H1 (cell line): ENCODE results near the gene FBXO44. TPM values are rescaled to one million over a fixed set of nuclear protein-coding genes. Genes with fewer than 3 reads are reported as not detected.

Experiments
- CTCF ChIA-PET: fragments of 300-600 bp; sonication (Branson Sonifier 250); formaldehyde crosslinking; loops from one replicate; lab custom pipeline; 2021; ENCODE audit not compliant: partially characterized antibody; lab: Charles Lee
- POLR2A ChIA-PET: fragments of 300-600 bp; sonication (Branson Sonifier 250); formaldehyde crosslinking; loops from one replicate; lab custom pipeline; 2021; ENCODE audit warnings: inconsistent platforms; ENCODE audit not compliant: partially characterized antibody; lab: Charles Lee
- DNase-seq, 2 experiments: peaks; one replicate each; pipeline versions ENCODE4 v3.0.0 to v3.0.0-alpha.2; 2010 to 2022; ENCODE audit warnings: low spot score in 2 of 2, low read depth in 1 of 2, mixed read lengths in 1 of 2
- FAIRE-seq: peaks from 2 replicates; lab custom pipeline; 2011; peaks lifted over from hg19 to GRCh38; lab: Jason Lieb, UNC
- H2AFZ ChIP-seq: 2 replicates; pipeline ENCODE4 v1.8.1; 2012; ENCODE audit warnings: low read length, inconsistent platforms
- H2AK5ac ChIP-seq: 2 replicates; pipeline ENCODE4 v1.6.1; 2013; ENCODE audit warnings: low read depth, low read length
- H2BK120ac ChIP-seq: replicated peaks from 2 replicates; pipeline ENCODE3; 2013; ENCODE audit warnings: low read depth, low read length, inconsistent platforms
- H2BK12ac ChIP-seq: 2 replicates; pipeline ENCODE4 v1.6.1; 2013; ENCODE audit warnings: low read depth, low read length
- H2BK15ac ChIP-seq: 2 replicates; pipeline ENCODE4 v1.6.1; 2013; ENCODE audit warnings: low read length
- H2BK20ac ChIP-seq: 2 replicates; pipeline ENCODE4 v1.6.1; 2013; ENCODE audit warnings: low read length
- H2BK5ac ChIP-seq: 2 replicates; pipeline ENCODE4 v1.6.1; 2013; ENCODE audit warnings: low read depth, low read length
- H3K14ac ChIP-seq: 2 replicates; pipeline ENCODE4 v1.6.1; 2013; ENCODE audit warnings: inconsistent platforms; ENCODE audit not compliant: insufficient read length
- H3K18ac ChIP-seq: 2 replicates; pipeline ENCODE4 v1.6.1; 2013; ENCODE audit warnings: low read length; ENCODE audit errors: extremely low read depth
- H3K23ac ChIP-seq: 2 replicates; pipeline ENCODE4 v1.6.1; 2013; ENCODE audit warnings: inconsistent platforms; ENCODE audit not compliant: insufficient read length
- H3K23me2 ChIP-seq: 2 replicates; pipeline ENCODE4 v1.6.1; 2013; ENCODE audit warnings: low read depth, low read length
- H3K27ac ChIP-seq: 2 replicates; pipeline ENCODE4 v1.6.1; 2011; ENCODE audit warnings: low read depth, low read length, inconsistent platforms
- H3K27me3 ChIP-seq, 4 experiments: replicated peaks in 1 of 4; 1 replicate in 1 of 4; 2 replicates in 3 of 4; pipeline versions ENCODE4 v1.6.1 to v1.8.1; 2011 to 2013; ENCODE audit warnings: low read length in 3 of 4, mild to moderate bottlenecking in 3 of 4, inconsistent platforms in 2 of 4, mixed read lengths in 2 of 4, moderate library complexity in 1 of 4; ENCODE audit not compliant: control insufficient read depth in 3 of 4, insufficient read depth in 3 of 4; ENCODE audit errors: extremely low read depth in 1 of 4
- H3K36me3 ChIP-seq, 4 experiments: 2 replicates each; pipeline versions ENCODE4 v1.6.1 to v1.8.1; 2011 to 2013; ENCODE audit warnings: mild to moderate bottlenecking in 4 of 4, low read length in 3 of 4, moderate library complexity in 2 of 4, control low read depth in 1 of 4, inconsistent platforms in 1 of 4; ENCODE audit not compliant: insufficient read depth in 4 of 4, control insufficient read depth in 2 of 4
- H3K4ac ChIP-seq: replicated peaks from 2 replicates; pipeline ENCODE3; 2013; ENCODE audit warnings: low read length, low read depth, mixed read lengths, inconsistent platforms; ENCODE audit not compliant: insufficient read length
- H3K4me1 ChIP-seq, 4 experiments: replicated peaks in 1 of 4; 1 replicate in 1 of 4; 2 replicates in 3 of 4; pipeline versions ENCODE4 v1.6.1 to v1.8.1; 2011 to 2013; ENCODE audit warnings: low read length in 3 of 4, inconsistent platforms in 2 of 4, mixed read lengths in 1 of 4; ENCODE audit not compliant: insufficient read depth in 4 of 4, control insufficient read depth in 3 of 4
- H3K4me2 ChIP-seq, 2 experiments: 2 replicates each; pipeline versions ENCODE4 v1.6.1 to v1.8.1; 2011 to 2013; ENCODE audit warnings: low read depth in 2 of 2, low read length in 2 of 2, control low read depth in 1 of 2, inconsistent platforms in 1 of 2, mild to moderate bottlenecking in 1 of 2; ENCODE audit not compliant: insufficient read depth in 1 of 2
- H3K4me3 ChIP-seq, 4 experiments: fragments of 200-600, 300-600 bp in 1 of 4; sonication (generic), shearing (Covaris generic), sonication (Bioruptor Twin) in 1 of 4; 2 replicates each; pipeline versions ENCODE4 v1.5.1 to v1.8.1; 2011 to 2016; ENCODE audit warnings: low read length in 4 of 4, low read depth in 3 of 4, control low read depth in 2 of 4, inconsistent platforms in 2 of 4, mild to moderate bottlenecking in 2 of 4, mixed read lengths in 1 of 4, moderate library complexity in 1 of 4; ENCODE audit not compliant: insufficient read depth in 2 of 4; ENCODE audit errors: extremely low read depth in 1 of 4
- H3K56ac ChIP-seq: replicated peaks from 2 replicates; pipeline ENCODE3; 2013; ENCODE audit warnings: low read depth, mild to moderate bottlenecking, mixed read lengths, low read length, inconsistent platforms; ENCODE audit not compliant: insufficient read length
- H3K79me1 ChIP-seq: 2 replicates; pipeline ENCODE4 v1.6.1; 2013; ENCODE audit warnings: low read depth, low read length, control low read depth
- H3K79me2 ChIP-seq, 2 experiments: 2 replicates each; pipeline versions ENCODE4 v1.6.1 to v1.8.1; 2012 to 2013; ENCODE audit warnings: low read length in 2 of 2, mild to moderate bottlenecking in 2 of 2, inconsistent platforms in 1 of 2; ENCODE audit not compliant: insufficient read depth in 2 of 2, control insufficient read depth in 1 of 2
- H3K9ac ChIP-seq, 4 experiments: replicated peaks in 1 of 4; 1 replicate in 1 of 4; 2 replicates in 3 of 4; pipeline versions ENCODE4 v1.6.1 to v1.8.1; 2011 to 2013; ENCODE audit warnings: low read depth in 3 of 4, low read length in 3 of 4, control low read depth in 2 of 4, mild to moderate bottlenecking in 2 of 4, moderate library complexity in 2 of 4, inconsistent platforms in 1 of 4; ENCODE audit errors: extremely low read depth in 1 of 4
- H3K9me3 ChIP-seq, 2 experiments: 2 replicates each; pipeline versions ENCODE4 v1.6.1 to v1.8.1; 2012 to 2013; ENCODE audit warnings: mild to moderate bottlenecking in 2 of 2, moderate library complexity in 2 of 2, control low read depth in 1 of 2, inconsistent platforms in 1 of 2, low read depth in 1 of 2, low read length in 1 of 2, mixed read lengths in 1 of 2; ENCODE audit not compliant: insufficient read depth in 2 of 2
- H4K20me1 ChIP-seq, 2 experiments: replicated peaks in 1 of 2; 2 replicates each; pipeline versions ENCODE3 to v1.8.1; 2011 to 2013; ENCODE audit warnings: inconsistent platforms in 2 of 2, low read length in 2 of 2, mild to moderate bottlenecking in 1 of 2; ENCODE audit not compliant: insufficient read depth in 2 of 2, control insufficient read depth in 1 of 2
- H4K5ac ChIP-seq: 2 replicates; pipeline ENCODE4 v1.6.1; 2013; ENCODE audit warnings: low read length, low read depth, mixed read lengths, inconsistent platforms; ENCODE audit not compliant: insufficient read length
- H4K8ac ChIP-seq: 2 replicates; pipeline ENCODE4 v1.8.0; 2013; ENCODE audit warnings: mild to moderate bottlenecking, moderate library complexity, low read length, inconsistent platforms; ENCODE audit not compliant: insufficient read depth; ENCODE audit errors: extremely low read depth
- H4K91ac ChIP-seq: replicated peaks from 2 replicates; pipeline ENCODE3; 2013; ENCODE audit warnings: low read length, mixed read lengths, inconsistent platforms; ENCODE audit not compliant: insufficient read length
- BRCA1 ChIP-seq: IDR thresholded peaks from 2 replicates; pipeline ENCODE4 v1.6.1; 2012; ENCODE audit warnings: low read depth, low read length, improper control_type of control experiment
- CBX5 ChIP-seq: fragments of 300-800, 300-1000 bp; sonication (generic); IDR thresholded peaks from 2 replicates; pipeline ENCODE4 v1.7.1; 2016; ENCODE audit warnings: antibody characterized with exemption, low read length, low read depth
- CBX8 ChIP-seq: fragments of 300-800, 300-1000 bp; sonication (generic); IDR thresholded peaks from 2 replicates; pipeline ENCODE4 v1.7.1; 2016; ENCODE audit warnings: low read depth, low read length, borderline replicate concordance
- CEBPB ChIP-seq: IDR thresholded peaks from 2 replicates; pipeline ENCODE4 v1.6.1; 2012; ENCODE audit warnings: low read depth, low read length
- FOSL1 ChIP-seq: IDR thresholded peaks from 2 replicates; pipeline ENCODE4 v1.6.1; 2011; ENCODE audit warnings: mild to moderate bottlenecking, low read depth, low read length, moderate library complexity; ENCODE audit not compliant: insufficient read depth
- JUN ChIP-seq: IDR thresholded peaks from 2 replicates; pipeline ENCODE4 v1.6.1; 2011; ENCODE audit warnings: low read depth, mild to moderate bottlenecking, improper control_type of control experiment, low read length
- KDM4A ChIP-seq: IDR thresholded peaks from one replicate; pipeline ENCODE4 v1.7.1; 2012; ENCODE audit warnings: low read depth, mild to moderate bottlenecking, moderate library complexity, low read length, inconsistent platforms; ENCODE audit not compliant: severe bottlenecking
- NANOG ChIP-seq: IDR thresholded peaks from 2 replicates; pipeline ENCODE4 v1.6.1; 2011; ENCODE audit warnings: low read length, low read depth, mild to moderate bottlenecking, inconsistent platforms; ENCODE audit not compliant: insufficient read depth, poor library complexity, severe bottlenecking
- RXRA ChIP-seq: IDR thresholded peaks from 2 replicates; pipeline ENCODE4 v1.6.1; 2011; ENCODE audit warnings: low read depth, mild to moderate bottlenecking, low read length, moderate library complexity; ENCODE audit not compliant: insufficient read depth
- SIN3A ChIP-seq, 2 experiments: IDR thresholded peaks in 1 of 2; conservative IDR thresholded peaks in 1 of 2; 2 replicates each; pipeline ENCODE4 v1.6.1; 2011 to 2012; ENCODE audit warnings: low read length in 2 of 2, improper control_type of control experiment in 1 of 2, low read depth in 1 of 2, mild to moderate bottlenecking in 1 of 2
- SP4 ChIP-seq: IDR thresholded peaks from 2 replicates; pipeline ENCODE4 v1.6.1; 2012; ENCODE audit warnings: low read length, inconsistent platforms
- TCF12 ChIP-seq: IDR thresholded peaks from 2 replicates; pipeline ENCODE4 v1.6.1; 2011; ENCODE audit warnings: low read depth, mild to moderate bottlenecking, low read length
- YY1 ChIP-seq: IDR thresholded peaks from 2 replicates; pipeline ENCODE4 v1.6.1; 2011; ENCODE audit warnings: low read depth, mild to moderate bottlenecking, low read length
- ZNF274 ChIP-seq: IDR thresholded peaks from 2 replicates; pipeline ENCODE4 v1.7.0; 2012; ENCODE audit warnings: low read length, borderline replicate concordance; ENCODE audit errors: extremely low read depth
- WGBS, 2 experiments: shearing (Covaris generic) in 1 of 2; methylation state at CpG; one replicate each; pipeline versions ENCODE4 v1.1.6 to v1.1.7; 2013 to 2015; ENCODE audit warnings: low lambda C conversion rate in 2 of 2, mixed read lengths in 2 of 2, inconsistent platforms in 1 of 2, low coverage in 1 of 2, missing lambda C conversion rate in 1 of 2; ENCODE audit not compliant: insufficient replicate concordance in 2 of 2, insufficient coverage in 1 of 2, insufficient read length in 1 of 2; ENCODE audit errors: extremely low coverage in 1 of 2, missing lambda C conversion rate in 1 of 2; 5-methylcytosine and 5-hydroxymethylcytosine counted together
- polyA plus RNA-seq, 7 experiments: library from polyadenylated mRNA; depleted of rRNA in 3 of 7; stranded (reverse) in 5 of 7; unstranded in 2 of 7; fragments of >200 nt in 5 of 7; fragments of 200-250 nt in 2 of 7; gene quantifications; 1 replicate in 5 of 7; 2 replicates in 1 of 7; 4 replicates in 1 of 7; pipeline versions ENCODE4 v1.2.1 to v1.2.3, GENCODE V29; 2011 to 2013; ENCODE audit warnings: missing spikeins in 2 of 7, mixed read lengths in 2 of 7
- total RNA-seq: library from RNA; stranded (reverse); fragmentation: NEBNext Ultra II Directional; extraction: Animal tissue kit (Norgen Biotek cat#: 25700); gene quantifications from 2 replicates; pipeline ENCODE4 v1.2.1, GENCODE V29; 2021

FBXO44 gene
- total and polyA plus RNA-seq, 2 of the 8 experiments (the other 6 are each of a cell fraction or from before 2014, with no cell fraction given), result 27.0 to 27.2 TPM

GRCh38 chr1:11647333-11647732 is 7.3 kb upstream of the FBXO44 start:
- POLR2A ChIA-PET, result interaction anchor here (1.0 to 1.3 kb wide), 2 partner anchors 17 to 43 kb away, joined by 3 to 5 read pairs; no protein-coding TSS in a partner anchor
- Histone ChIP-seq H2BK12ac (no peak overlapping the region), H4K5ac (no peak overlapping the region), H3K18ac (no peak overlapping the region), H3K56ac (no peak overlapping the region), H3K23ac (no peak overlapping the region), H4K8ac (no peak overlapping the region), H3K79me1 (no peaks in the 10 kb centered on the region; the same call in 1 of the 2 replicates), H3K9me3 (no peaks in the 10 kb centered on the region), H3K23me2 (no peaks in the 10 kb centered on the region; the same call in 1 of the 2 replicates), H3K27ac (no peak overlapping the region), H2AFZ (no peak overlapping the region), H2BK120ac (no peak overlapping the region), H3K4ac (no peak overlapping the region), H3K9ac (no peak overlapping the region), H2BK5ac (no peak overlapping the region), H3K4me2 (no peak overlapping the region), H3K27me3 (peaks cover 0 to 4% (median 1%) of the 10 kb centered on the region in 4 experiments; a peak in 2 of 7 replicates), H2AK5ac (no peak overlapping the region), H2BK15ac (no peak overlapping the region), H4K20me1 (peaks cover under 1 to 13% of the 10 kb centered on the region in 2 experiments), H3K4me1 (peaks cover 6 to 22% (median 17%) of the 10 kb centered on the region in 4 experiments), H3K79me2 (peaks cover 0 to 3% of the 10 kb centered on the region in 2 experiments; a peak in 1 of 4 replicates), H4K91ac (no peak overlapping the region), H3K14ac (no peak overlapping the region), H3K36me3 (no peaks in the 10 kb centered on the region; a peak in 1 of 8 replicates), H2BK20ac (no peak overlapping the region), H3K4me3 (no peak overlapping the region)
- CTCF ChIA-PET, result interaction anchor here (1.0 to 6.3 kb wide), 6 partner anchors 30 to 406 kb away, joined by 3 to 56 read pairs (median 7); partner anchors contain the start of gene DISP3
- 89% methylated on average over 3 of the region's 7 CpGs; no CpG with 5 or more reads in 1 of the 2 experiments for WGBS, 2 experiments
- DNase-seq, result no peak
- no peak for FAIRE-seq
- TF ChIP-seq FOSL1, result no peak
- TF ChIP-seq CBX8, result no peak
- TF ChIP-seq YY1, result no peak
- TF ChIP-seq JUN, result no peak
- no peak for TF ChIP-seq KDM4A
- TF ChIP-seq TCF12, result no peak
- TF ChIP-seq RXRA, result no peak
- no peak for TF ChIP-seq ZNF274
- TF ChIP-seq SIN3A (conservative IDR thresholded peaks at IDR 0.05 in 1 of 2, IDR thresholded peaks at IDR 0.05 in 1 of 2; ENCODE audit: low read depth in 1 of 2, low read length in 2 of 2), result no peak
- no peak for TF ChIP-seq BRCA1
- TF ChIP-seq CBX5, result no peak
- no peak for TF ChIP-seq CEBPB
- TF ChIP-seq SP4, result no peak
- no peak for TF ChIP-seq NANOG
